Vagina (tissue), 2 donors: ENCODE data around the gene MEF2C.
"Not testable (repeated sequence)": the region's sequence is repeated elsewhere in the genome, so short reads cannot be mapped to it uniquely, and the experiment has no call there.

Experiments used
- POLR2A ChIP-seq, 2 donors: fragments of 450-650 bp; IDR thresholded peaks; one replicate each; pipeline ENCODE4 v1.6.1; 2017; ENCODE audit warnings: antibody characterized with exemption in 2 of 2, mild to moderate bottlenecking in 2 of 2, moderate library complexity in 2 of 2
- POLR2AphosphoS5 ChIP-seq, 2 donors: sonication (generic); formaldehyde crosslinking; IDR thresholded peaks; one replicate each; pipeline ENCODE4 v1.9.0; 2017; ENCODE audit warnings: antibody characterized with exemption in 2 of 2, mild to moderate bottlenecking in 2 of 2, low read depth in 1 of 2; ENCODE audit not compliant: insufficient read depth in 1 of 2
- TF ChIP-seq, protein P1 (sequence below), 3 experiments: fragments of 450-650 bp in 2 of 3; fragments of 200-600 bp in 1 of 3; sonication (generic) in 1 of 3; IDR thresholded peaks; one replicate each; pipeline ENCODE4 v1.5.1; 2017 to 2019; ENCODE audit warnings: antibody characterized with exemption in 3 of 3, mild to moderate bottlenecking in 2 of 3, moderate library complexity in 2 of 3

DNA sequence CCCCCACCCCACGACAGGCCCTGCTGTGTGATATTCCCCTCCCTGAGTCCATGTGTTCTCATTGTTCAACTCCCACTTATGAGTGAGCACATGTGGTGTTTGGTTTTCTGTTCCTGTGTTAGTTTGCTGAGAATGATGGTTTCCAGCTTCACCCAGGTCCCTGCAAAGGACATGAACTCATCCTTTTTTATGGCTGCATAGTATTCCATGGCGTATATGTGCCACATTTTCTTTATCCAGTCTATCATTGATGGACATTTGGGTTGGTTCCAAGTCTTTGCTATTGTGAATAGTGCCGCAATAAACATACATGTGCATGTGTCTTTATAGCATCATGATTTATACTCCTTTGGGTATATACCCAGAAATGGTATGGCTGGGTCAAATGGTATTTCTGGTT is 89.2 kb downstream of the MEF2C start:
- TF ChIP-seq, protein P1, sequence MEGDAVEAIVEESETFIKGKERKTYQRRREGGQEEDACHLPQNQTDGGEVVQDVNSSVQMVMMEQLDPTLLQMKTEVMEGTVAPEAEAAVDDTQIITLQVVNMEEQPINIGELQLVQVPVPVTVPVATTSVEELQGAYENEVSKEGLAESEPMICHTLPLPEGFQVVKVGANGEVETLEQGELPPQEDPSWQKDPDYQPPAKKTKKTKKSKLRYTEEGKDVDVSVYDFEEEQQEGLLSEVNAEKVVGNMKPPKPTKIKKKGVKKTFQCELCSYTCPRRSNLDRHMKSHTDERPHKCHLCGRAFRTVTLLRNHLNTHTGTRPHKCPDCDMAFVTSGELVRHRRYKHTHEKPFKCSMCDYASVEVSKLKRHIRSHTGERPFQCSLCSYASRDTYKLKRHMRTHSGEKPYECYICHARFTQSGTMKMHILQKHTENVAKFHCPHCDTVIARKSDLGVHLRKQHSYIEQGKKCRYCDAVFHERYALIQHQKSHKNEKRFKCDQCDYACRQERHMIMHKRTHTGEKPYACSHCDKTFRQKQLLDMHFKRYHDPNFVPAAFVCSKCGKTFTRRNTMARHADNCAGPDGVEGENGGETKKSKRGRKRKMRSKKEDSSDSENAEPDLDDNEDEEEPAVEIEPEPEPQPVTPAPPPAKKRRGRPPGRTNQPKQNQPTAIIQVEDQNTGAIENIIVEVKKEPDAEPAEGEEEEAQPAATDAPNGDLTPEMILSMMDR (IDR thresholded peaks at IDR 0.05), result not testable (repeated sequence)
- not testable (repeated sequence) for TF ChIP-seq POLR2A (IDR thresholded peaks at IDR 0.05); POLR2AphosphoS5 (IDR thresholded peaks at IDR 0.05; ENCODE audit: insufficient read depth in 1 of 2, low read depth in 1 of 2)
